Spleen (tissue), 7 donors: ENCODE data around the gene MEG3.

Experiments
- POLR2A ChIP-seq, 3 donors: fragments of 450-650 bp; IDR thresholded peaks; one replicate each; pipeline ENCODE4 v1.5.1; 2017; ENCODE audit warnings: antibody characterized with exemption in 3 of 3, mild to moderate bottlenecking in 1 of 3
- POLR2AphosphoS5 ChIP-seq, 3 donors: sonication (generic); formaldehyde crosslinking; IDR thresholded peaks; one replicate each; pipeline ENCODE4 v1.5.1; 2017; ENCODE audit warnings: antibody characterized with exemption in 3 of 3
- TF ChIP-seq, protein P1 (sequence below), 11 experiments: fragments of 200-600 bp in 7 of 11; fragments of 450-650 bp in 4 of 11; sonication (generic) in 4 of 11; IDR thresholded peaks in 8 of 11; conservative IDR thresholded peaks in 3 of 11; 1 replicate in 7 of 11; 2 replicates in 4 of 11; pipeline versions ENCODE4 v1.4.0 to v1.8.0; 2016 to 2021; ENCODE audit warnings: antibody characterized with exemption in 11 of 11, inconsistent platforms in 4 of 11, mild to moderate bottlenecking in 1 of 11
- donor health status: DM: no; HTN: no; CAD: no; lungs with moderate emphysema.
- donor health status: DM: no; HTN: no; CAD: no.
- donor health status: DM: no; HTN: no; CAD: no.

DNA sequence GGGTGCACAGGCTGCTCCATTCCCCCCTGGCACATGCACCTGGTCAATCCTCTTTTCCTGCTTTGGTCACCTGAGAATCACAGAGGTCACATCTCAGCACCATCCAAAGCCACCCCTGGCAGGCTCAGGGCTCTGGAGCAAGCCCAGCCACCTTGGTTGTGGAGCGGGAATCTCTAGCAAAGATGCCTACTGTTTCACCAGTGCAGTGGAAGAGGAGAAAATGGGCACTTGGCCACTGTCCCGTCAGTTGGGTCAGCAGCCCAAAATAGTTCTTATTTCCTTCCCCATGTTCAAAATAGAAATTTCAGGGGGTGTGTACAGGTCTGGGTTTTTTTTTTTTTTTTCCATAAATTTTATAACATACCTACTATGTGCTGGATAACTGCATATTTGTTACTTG is 59.3 kb downstream of the MEG3 start:
- TF ChIP-seq, protein P1, sequence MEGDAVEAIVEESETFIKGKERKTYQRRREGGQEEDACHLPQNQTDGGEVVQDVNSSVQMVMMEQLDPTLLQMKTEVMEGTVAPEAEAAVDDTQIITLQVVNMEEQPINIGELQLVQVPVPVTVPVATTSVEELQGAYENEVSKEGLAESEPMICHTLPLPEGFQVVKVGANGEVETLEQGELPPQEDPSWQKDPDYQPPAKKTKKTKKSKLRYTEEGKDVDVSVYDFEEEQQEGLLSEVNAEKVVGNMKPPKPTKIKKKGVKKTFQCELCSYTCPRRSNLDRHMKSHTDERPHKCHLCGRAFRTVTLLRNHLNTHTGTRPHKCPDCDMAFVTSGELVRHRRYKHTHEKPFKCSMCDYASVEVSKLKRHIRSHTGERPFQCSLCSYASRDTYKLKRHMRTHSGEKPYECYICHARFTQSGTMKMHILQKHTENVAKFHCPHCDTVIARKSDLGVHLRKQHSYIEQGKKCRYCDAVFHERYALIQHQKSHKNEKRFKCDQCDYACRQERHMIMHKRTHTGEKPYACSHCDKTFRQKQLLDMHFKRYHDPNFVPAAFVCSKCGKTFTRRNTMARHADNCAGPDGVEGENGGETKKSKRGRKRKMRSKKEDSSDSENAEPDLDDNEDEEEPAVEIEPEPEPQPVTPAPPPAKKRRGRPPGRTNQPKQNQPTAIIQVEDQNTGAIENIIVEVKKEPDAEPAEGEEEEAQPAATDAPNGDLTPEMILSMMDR (IDR thresholded peaks at IDR 0.05 in 8 of 11, conservative IDR thresholded peaks at IDR 0.05 in 3 of 11), result no peak
- TF ChIP-seq POLR2A (IDR thresholded peaks at IDR 0.05), result no peak
- no peak for TF ChIP-seq POLR2AphosphoS5 (IDR thresholded peaks at IDR 0.05)
